K562 (cell line): ENCODE data around the gene PRKAR1B. TPM values are rescaled to one million over a fixed set of nuclear protein-coding genes. Genes with fewer than 3 reads are reported as not detected.

ENCODE experiments used
- BACH1 ChIP-seq: fragments of 200-800 bp; sonication (Bioruptor generic); IDR thresholded peaks from 2 replicates; pipeline ENCODE4 v1.6.1; 2016; ENCODE audit warnings: missing genetic modification characterization, missing compliant biosample characterization
- ELF2 ChIP-seq: fragments of 250-450 bp; sonication (Bioruptor Pico); IDR thresholded peaks from 2 replicates; pipeline ENCODE4 v1.5.0; 2021; ENCODE audit warnings: mild to moderate bottlenecking
- HINFP ChIP-seq: fragments of 450-650 bp; conservative IDR thresholded peaks from 2 replicates; pipeline ENCODE4 v1.6.1; 2016; ENCODE audit warnings: missing genetic modification characterization, low read depth, mild to moderate bottlenecking, control low read depth, missing compliant biosample characterization
- HNRNPL ChIP-seq: fragments of 200-400 bp; formaldehyde crosslinking; IDR thresholded peaks from 2 replicates; pipeline ENCODE4 v1.6.1; 2017; ENCODE audit warnings: low read depth, mild to moderate bottlenecking, low read length
- MLX ChIP-seq, 2 experiments: fragments of 450-650 bp in 1 of 2; sonication (generic) in 1 of 2; formaldehyde crosslinking; conservative IDR thresholded peaks; 2 replicates each; pipeline versions ENCODE4 v1.4.0 to v1.8.1; 2020 to 2022; ENCODE audit warnings: mild to moderate bottlenecking in 1 of 2, missing genetic modification reagents in 1 of 2
- NCOA6 ChIP-seq: fragments of 450-650 bp; IDR thresholded peaks from 2 replicates; pipeline ENCODE4 v1.6.1; 2017; ENCODE audit warnings: mild to moderate bottlenecking
- SMAD4 ChIP-seq: fragments of 250-450 bp; sonication (Bioruptor Pico); conservative IDR thresholded peaks from 2 replicates; pipeline ENCODE4 v1.8.0; 2021; ENCODE audit warnings: inconsistent platforms, mild to moderate bottlenecking, moderate library complexity
- ZNF212 ChIP-seq: fragments of 450-650 bp; formaldehyde crosslinking; IDR thresholded peaks from 2 replicates; pipeline ENCODE4 v1.4.0; 2020; ENCODE audit warnings: mild to moderate bottlenecking
- ZNF639 ChIP-seq, 2 experiments: fragments of 200-800 bp in 1 of 2; sonication (Bioruptor generic) in 1 of 2; sonication (generic) in 1 of 2; formaldehyde crosslinking in 1 of 2; IDR thresholded peaks in 1 of 2; conservative IDR thresholded peaks in 1 of 2; 2 replicates each; pipeline versions ENCODE4 v1.5.0 to v1.6.1; 2016 to 2020; ENCODE audit warnings: missing compliant biosample characterization in 1 of 2, missing genetic modification characterization in 1 of 2, missing genetic modification reagents in 1 of 2
- polyA plus RNA-seq, 8 experiments: library from polyadenylated mRNA; depleted of rRNA in 4 of 8; stranded (reverse) in 5 of 8; unstranded in 3 of 8; fragments of >200 nt; fragmentation: Nextera tagmentation in 2 of 8; fragmentation: Illumina TruSeq in 1 of 8; extraction: Ambion mirVana in 2 of 8; extraction: Trizol in 1 of 8; gene quantifications; 2 replicates each; pipeline versions ENCODE4 v1.2.1 to v1.2.3, GENCODE V29; 2011 to 2014; ENCODE audit warnings: inconsistent platforms in 1 of 8, missing spikeins in 1 of 8
- total RNA-seq, 7 experiments: library from RNA; depleted of rRNA in 6 of 7; stranded (reverse); fragments of >200 nt in 6 of 7; fragmentation: Illumina TruSeq in 2 of 7; extraction: Trizol in 2 of 7; gene quantifications; 2 replicates each; pipeline versions ENCODE4 v1.2.1 to v1.2.3, GENCODE V29; 2011 to 2021; ENCODE audit warnings: low replicate concordance in 1 of 7

PRKAR1B gene
- total and polyA plus RNA-seq, 9 of the 15 experiments (the other 6 are each of a cell fraction or from before 2014, with no cell fraction given) = 0.99 to 30.5 (median 12.7) TPM

GRCh38 chr7:670501-671390 lies 56.3 kb downstream of the PRKAR1B start (continued):
- no peak for TF ChIP-seq ZNF212 (CRISPR knock-in tag)
- TF ChIP-seq HINFP (tag) = no peak
- TF ChIP-seq ZNF639 (CRISPR knock-in tag; conservative IDR thresholded peaks at IDR 0.05 in 1 of 2, IDR thresholded peaks at IDR 0.05 in 1 of 2) = no peak
- no peak for TF ChIP-seq BACH1 (tag)
- no peak for TF ChIP-seq SMAD4 (CRISPR knock-in tag)
- no peak for TF ChIP-seq HNRNPL
- no peak for TF ChIP-seq NCOA6
- TF ChIP-seq ELF2 (CRISPR knock-in tag) = no peak
- no peak for TF ChIP-seq MLX (CRISPR knock-in tag; conservative IDR thresholded peaks at IDR 0.05)
